Activated CD4-positive, alpha-beta T cell treated with anti-CD3 and anti-CD28 coated beads, Interleukin-2, amount 50 U/mL, for 24 hours (primary cell): ENCODE results near the gene IGFBPL1.

ENCODE experiments used
- DNase-seq, 2 donors: peaks; one replicate each; pipeline ENCODE4 v3.0.0-alpha.2; 2020; ENCODE audit warnings: low read depth in 1 of 2, low spot score in 1 of 2

IGFBPL1 gene

GRCh38 chr9:38432922-38433510, 8.8 kb upstream of the IGFBPL1 start:
- DNase-seq: no peak

GRCh38 chr9:38431116-38431515, 6.9 kb upstream of the IGFBPL1 start:
- no peak for DNase-seq

- DNase-seq: no peak
These were observed 3.8 kb upstream of the IGFBPL1 start for GRCh38 chr9:38428062-38428461.

- no peak for DNase-seq
These were observed 664 bp upstream of the IGFBPL1 start for GRCh38 chr9:38424918-38425317.

GRCh38 chr9:38423273-38423972, 831 bp downstream of the IGFBPL1 start:
- no peak for DNase-seq

GRCh38 chr9:38422555-38423260, 1.5 kb downstream of the IGFBPL1 start:
- no peak for DNase-seq

GRCh38 chr9:38421498-38422211, 2.6 kb downstream of the IGFBPL1 start:
- DNase-seq: no peak

GRCh38 chr9:38419181-38419580, 5.1 kb downstream of the IGFBPL1 start:
- no peak for DNase-seq

- DNase-seq: no peak
These were observed 5.9 kb downstream of the IGFBPL1 start for GRCh38 chr9:38418366-38418765.

- no peak for DNase-seq
These were observed 7.0 kb downstream of the IGFBPL1 start for GRCh38 chr9:38417003-38417945.

- DNase-seq: no peak
These were observed 7.8 kb downstream of the IGFBPL1 start for GRCh38 chr9:38416461-38416860.

- DNase-seq: no peak
These were observed 8.4 kb downstream of the IGFBPL1 start for GRCh38 chr9:38415856-38416255.

- DNase-seq: no peak
These were observed 10.1 kb downstream of the IGFBPL1 start for GRCh38 chr9:38414040-38414723.

- DNase-seq: no peak
These were observed 11.0 kb downstream of the IGFBPL1 start for GRCh38 chr9:38413283-38413682.

GRCh38 chr9:38412751-38413150, 11.5 kb downstream of the IGFBPL1 start:
- no peak for DNase-seq

GRCh38 chr9:38408719-38409118, 15.5 kb downstream of the IGFBPL1 start:
- DNase-seq: no peak

GRCh38 chr9:38406476-38407186, 17.6 kb downstream of the IGFBPL1 start:
- DNase-seq: no peak

- DNase-seq: no peak
These were observed 18.5 kb downstream of the IGFBPL1 start for GRCh38 chr9:38405785-38406184.

GRCh38 chr9:38404314-38404713, 19.9 kb downstream of the IGFBPL1 start:
- no peak for DNase-seq
